Right lobe of liver (tissue), 4 donors: ENCODE data around the gene SAMD4A.

Source experiments
- CTCF ChIP-seq, 4 donors: fragments of 200-600 bp in 3 of 4; fragments of 450-650 bp in 1 of 4; IDR thresholded peaks; one replicate each; pipeline versions ENCODE4 v1.5.1 to v1.8.0; 2016 to 2022; ENCODE audit warnings: antibody characterized with exemption in 4 of 4, mild to moderate bottlenecking in 2 of 4
- POLR2A ChIP-seq: fragments of 450-650 bp; IDR thresholded peaks from one replicate; pipeline ENCODE4 v1.6.1; 2017; ENCODE audit warnings: antibody characterized with exemption, mild to moderate bottlenecking
- donor health status: DM: no; HTN: no; CAD: no.
- donor health status: DM: no; HTN: no; CAD: no.
- donor health status: DM: no; HTN: yes; CAD: no.

GRCh38 chr14:54568821-54569595, 2.1 kb downstream of the SAMD4A start:
- TF ChIP-seq CTCF (IDR thresholded peaks at IDR 0.05) (no peak), POLR2A (no peak)
